Skeletal muscle satellite cell (primary cell): ENCODE data around the gene RASA2. TPM values are rescaled to one million over a fixed set of nuclear protein-coding genes. Genes with fewer than 3 reads are reported as not detected.

Source experiments
- H3K27me3 ChIP-seq: 2 replicates; pipeline ENCODE4 v1.7.0; 2013; ENCODE audit warnings: low read length; ENCODE audit not compliant: control insufficient read depth, insufficient read depth
- H3K36me3 ChIP-seq: 2 replicates; pipeline ENCODE4 v1.7.0; 2013; ENCODE audit warnings: mild to moderate bottlenecking, control low read depth, low read length; ENCODE audit not compliant: insufficient read depth
- H3K4me1 ChIP-seq: 2 replicates; pipeline ENCODE4 v1.7.0; 2013; ENCODE audit warnings: low read length; ENCODE audit not compliant: control insufficient read depth, insufficient read depth
- H3K4me2 ChIP-seq: 2 replicates; pipeline ENCODE4 v1.7.0; 2013; ENCODE audit warnings: mild to moderate bottlenecking, low read length
- H3K4me3 ChIP-seq: 2 replicates; pipeline ENCODE4 v1.7.0; 2013; ENCODE audit warnings: low read length
- H3K9ac ChIP-seq: 2 replicates; pipeline ENCODE4 v1.7.0; 2013; ENCODE audit warnings: mild to moderate bottlenecking, low read depth, low read length, moderate library complexity
- H3K9me3 ChIP-seq: replicated peaks from 2 replicates; pipeline ENCODE4 v1.7.0; 2013; ENCODE audit warnings: mild to moderate bottlenecking, control low read depth, low read length
- total RNA-seq: library from RNA; depleted of rRNA; stranded (reverse); fragments of >200 nt; gene quantifications from 2 replicates; pipeline ENCODE4 v1.2.3, GENCODE V29; 2012; rRNA removed

Gene RASA2
- total RNA-seq: 12.5 and 13.7 TPM in 2 replicates

GRCh38 chr3:141486746-141487520 lies at the start of gene RASA2:
RASA2 (plus strand) TSS chr3:141487027; CDS start chr3:141487084, 57 bp downstream.
- no peaks in the 10 kb centered on the region for H3K9me3 ChIP-seq
- peak within 1 kb of the TSS; percentile 92 for H3K4me3 ChIP-seq
- H3K36me3 ChIP-seq: no peaks in the 10 kb centered on the region
- peaks cover 39% of the 10 kb centered on the region for H3K4me1 ChIP-seq
- H3K4me2 ChIP-seq: peak within 1 kb of the TSS; percentile 87
- peak within 1 kb of the TSS; percentile 94 for H3K9ac ChIP-seq
- H3K27me3 ChIP-seq: no peaks in the 10 kb centered on the region

GRCh38 chr3:141439589-141439988 lies 47.2 kb upstream of the RASA2 start:
- Histone ChIP-seq H3K4me2 (no peak overlapping the region), H3K9me3 (no peaks in the 10 kb centered on the region), H3K9ac (no peak overlapping the region), H3K4me1 (peaks cover 31% of the 10 kb centered on the region), H3K4me3 (no peak overlapping the region), H3K27me3 (no peaks in the 10 kb centered on the region), H3K36me3 (peaks cover 52% of the 10 kb centered on the region)

- Histone ChIP-seq H3K4me2 (no peak overlapping the region), H3K4me1 (peaks cover 29% of the 10 kb centered on the region), H3K27me3 (no peaks in the 10 kb centered on the region), H3K9me3 (no peaks in the 10 kb centered on the region), H3K9ac (no peak overlapping the region), H3K4me3 (no peak overlapping the region), H3K36me3 (peaks cover 64% of the 10 kb centered on the region)
Observed at GRCh38 chr3:141440942-141441341, 45.9 kb upstream of the RASA2 start.

- Histone ChIP-seq H3K36me3 (peaks cover 68% of the 10 kb centered on the region), H3K9me3 (no peaks in the 10 kb centered on the region), H3K9ac (no peak overlapping the region), H3K4me2 (peak overlapping the region; percentile 40), H3K4me3 (no peak overlapping the region), H3K27me3 (no peaks in the 10 kb centered on the region), H3K4me1 (peaks cover 25% of the 10 kb centered on the region)
Observed at GRCh38 chr3:141441381-141442364, 45.2 kb upstream of the RASA2 start.

- peak overlapping the region; percentile 40 for H3K4me2 ChIP-seq
- no peak overlapping the region for H3K9ac ChIP-seq
- H3K9me3 ChIP-seq: no peaks in the 10 kb centered on the region
- peaks cover 25% of the 10 kb centered on the region for H3K4me1 ChIP-seq
- H3K36me3 ChIP-seq: peaks cover 74% of the 10 kb centered on the region
- no peaks in the 10 kb centered on the region for H3K27me3 ChIP-seq
- H3K4me3 ChIP-seq: no peak overlapping the region
Observed at GRCh38 chr3:141442446-141442845, 44.4 kb upstream of the RASA2 start.

- Histone ChIP-seq H3K9ac (no peak overlapping the region), H3K4me3 (no peak overlapping the region), H3K36me3 (peaks cover 78% of the 10 kb centered on the region), H3K9me3 (no peaks in the 10 kb centered on the region), H3K27me3 (no peaks in the 10 kb centered on the region), H3K4me2 (no peak overlapping the region), H3K4me1 (peaks cover 25% of the 10 kb centered on the region)
Observed at GRCh38 chr3:141442914-141443313, 43.9 kb upstream of the RASA2 start.

GRCh38 chr3:141444586-141445285 lies 42.1 kb upstream of the RASA2 start:
- peaks cover 73% of the 10 kb centered on the region for H3K36me3 ChIP-seq
- H3K27me3 ChIP-seq: no peaks in the 10 kb centered on the region
- H3K4me2 ChIP-seq: no peak overlapping the region
- H3K4me3 ChIP-seq: no peak overlapping the region
- peaks cover 30% of the 10 kb centered on the region for H3K4me1 ChIP-seq
- no peaks in the 10 kb centered on the region for H3K9me3 ChIP-seq
- H3K9ac ChIP-seq: no peak overlapping the region

- Histone ChIP-seq H3K9me3 (no peaks in the 10 kb centered on the region), H3K4me2 (no peak overlapping the region), H3K4me3 (no peak overlapping the region), H3K36me3 (peaks cover 71% of the 10 kb centered on the region), H3K9ac (no peak overlapping the region), H3K4me1 (peaks cover 25% of the 10 kb centered on the region), H3K27me3 (no peaks in the 10 kb centered on the region)
Observed at GRCh38 chr3:141445990-141446389, 40.8 kb upstream of the RASA2 start.

GRCh38 chr3:141446737-141447136 lies 40.1 kb upstream of the RASA2 start:
- Histone ChIP-seq H3K4me2 (no peak overlapping the region), H3K9me3 (no peaks in the 10 kb centered on the region), H3K4me1 (peaks cover 19% of the 10 kb centered on the region), H3K27me3 (no peaks in the 10 kb centered on the region), H3K36me3 (peaks cover 64% of the 10 kb centered on the region), H3K9ac (no peak overlapping the region), H3K4me3 (no peak overlapping the region)

GRCh38 chr3:141447383-141447782 lies 39.4 kb upstream of the RASA2 start:
- no peak overlapping the region for H3K9ac ChIP-seq
- no peaks in the 10 kb centered on the region for H3K27me3 ChIP-seq
- H3K4me1 ChIP-seq: peaks cover 14% of the 10 kb centered on the region
- H3K4me3 ChIP-seq: no peak overlapping the region
- peaks cover 59% of the 10 kb centered on the region for H3K36me3 ChIP-seq
- no peak overlapping the region for H3K4me2 ChIP-seq
- H3K9me3 ChIP-seq: no peaks in the 10 kb centered on the region
